Sigmoid colon (tissue), 4 donors: ENCODE results near the gene ATP5F1E.

Experiments used
- CTCF ChIP-seq, 4 experiments: fragments of 450-650 bp in 3 of 4; fragments of 200-600 bp in 1 of 4; IDR thresholded peaks; one replicate each; pipeline ENCODE4 v1.5.1; 2016 to 2019; ENCODE audit warnings: antibody characterized with exemption in 4 of 4, mild to moderate bottlenecking in 3 of 4, moderate library complexity in 2 of 4
- EP300 ChIP-seq, 4 donors: sonication (generic); formaldehyde crosslinking; IDR thresholded peaks; one replicate each; pipeline ENCODE4 v1.6.1; 2017; ENCODE audit warnings: antibody characterized with exemption in 4 of 4
- POLR2A ChIP-seq, 2 donors: fragments of 450-650 bp; IDR thresholded peaks; one replicate each; pipeline ENCODE4 v1.6.1; 2016; ENCODE audit warnings: antibody characterized with exemption in 2 of 2, mild to moderate bottlenecking in 2 of 2, moderate library complexity in 2 of 2
- POLR2AphosphoS5 ChIP-seq, 4 donors: sonication (generic); formaldehyde crosslinking; IDR thresholded peaks; one replicate each; pipeline ENCODE4 v1.6.1; 2017; ENCODE audit warnings: antibody characterized with exemption in 4 of 4

GRCh38 chr20:59004763-59005522 lies 27.2 kb downstream of the ATP5F1E start:
- TF ChIP-seq CTCF (IDR thresholded peaks at IDR 0.05) (no peak), POLR2A (IDR thresholded peaks at IDR 0.05) (no peak), POLR2AphosphoS5 (IDR thresholded peaks at IDR 0.05) (no peak), EP300 (IDR thresholded peaks at IDR 0.05) (no peak)
